Progenitor cell of endocrine pancreas (in vitro differentiated cells): ENCODE measurements around the gene CLBA1. TPM values are rescaled to one million over a fixed set of nuclear protein-coding genes. Genes with fewer than 3 reads are reported as not detected.
A peak's percentile ranks its signal among the peaks of the same experiment; 100 is the strongest.

ENCODE experiments used
- DNase-seq: peaks from one replicate; pipeline ENCODE4 v3.0.0; 2021; ENCODE audit warnings: low spot score; ENCODE audit not compliant: unreplicated experiment
- H3K27ac Mint-ChIP-seq: 2 replicates; pipeline ENCODE4 v1.8.0; 2021; ENCODE audit warnings: mild to moderate bottlenecking, moderate library complexity, mixed read lengths
- H3K27me3 Mint-ChIP-seq: 2 replicates; pipeline ENCODE4 v1.8.0; 2021; ENCODE audit warnings: mixed read lengths
- H3K36me3 Mint-ChIP-seq: 2 replicates; pipeline ENCODE4 v1.8.0; 2022; ENCODE audit warnings: mixed read lengths; ENCODE audit not compliant: insufficient read depth
- H3K4me1 Mint-ChIP-seq: 2 replicates; pipeline ENCODE4 v1.8.0; 2021; ENCODE audit warnings: low read depth, mixed read lengths
- H3K4me3 Mint-ChIP-seq: 2 replicates; pipeline ENCODE4 v1.8.0; 2021; ENCODE audit warnings: low read depth, mild to moderate bottlenecking, moderate library complexity, mixed read lengths
- H3K9me3 Mint-ChIP-seq: 2 replicates; pipeline ENCODE4 v1.8.0; 2021; ENCODE audit warnings: low read depth, mixed read lengths
- CTCF ChIP-seq: fragments of 200-600 bp; sonication (generic); IDR thresholded peaks from one replicate; pipeline ENCODE4 v1.5.0; 2021; ENCODE audit warnings: antibody characterized with exemption, mild to moderate bottlenecking; ENCODE audit not compliant: unreplicated experiment
- total RNA-seq: library from RNA; stranded (reverse); gene quantifications from 2 replicates; pipeline ENCODE4 v1.2.1, GENCODE V29; 2021

CLBA1 gene
- total RNA-seq, 1 donor from 2014 or later, result 20.8 TPM

- no peak for DNase-seq
- H3K4me3 Mint-ChIP-seq, result no peak overlapping the region
- TF ChIP-seq CTCF, result no peak
- H3K27ac Mint-ChIP-seq, result peak overlapping the region; percentile 82
- no peaks in the 10 kb centered on the region for H3K9me3 Mint-ChIP-seq
- peaks cover 6% of the 10 kb centered on the region for H3K4me1 Mint-ChIP-seq
- H3K36me3 Mint-ChIP-seq, result peaks cover 2% of the 10 kb centered on the region
- H3K27me3 Mint-ChIP-seq, result no peaks in the 10 kb centered on the region
Measured at GRCh38 chr14:105011312-105011990, 25.9 kb downstream of the CLBA1 start.

DNA sequence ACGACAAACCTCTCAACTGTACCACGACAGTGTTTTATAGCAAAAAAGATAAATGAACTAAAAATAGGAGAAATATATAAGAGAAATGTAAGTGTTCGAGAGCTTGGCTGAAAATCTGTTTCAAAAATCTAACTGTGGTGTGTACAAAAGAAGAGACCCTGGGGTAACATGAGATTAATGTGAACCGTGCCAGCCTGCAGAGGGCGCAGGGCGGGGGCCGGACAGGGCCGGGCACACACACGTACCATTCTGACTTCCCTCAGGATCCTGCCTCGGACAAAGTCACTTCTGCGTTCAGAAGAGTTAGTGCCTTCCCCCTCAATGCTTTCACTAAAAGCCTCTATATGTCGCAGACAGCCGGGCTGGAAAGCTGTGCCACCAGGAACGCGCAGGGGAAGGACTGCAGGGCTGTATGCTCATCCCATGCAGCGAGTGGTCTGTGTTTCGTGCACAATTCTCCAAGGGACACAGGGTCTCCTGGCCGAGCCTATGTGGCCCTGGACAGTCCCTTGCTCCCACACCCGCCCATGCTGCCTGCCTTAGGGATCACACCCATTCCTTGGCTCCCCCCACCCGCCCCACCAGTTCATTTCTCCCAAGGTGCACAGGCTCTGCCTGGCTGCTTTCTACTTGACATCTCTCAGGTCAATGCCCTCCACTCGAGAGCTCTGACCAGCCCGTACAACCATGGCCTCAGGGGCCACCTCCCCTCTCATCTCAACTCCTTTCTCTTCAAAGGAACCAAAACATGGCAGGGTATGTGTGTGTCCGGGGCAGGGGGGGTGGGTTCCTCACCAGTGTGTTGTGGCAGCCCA, 26.8 kb downstream of the CLBA1 start:
- H3K4me1 Mint-ChIP-seq, result peaks cover 9% of the 10 kb centered on the region
- H3K36me3 Mint-ChIP-seq, result peaks cover 2% of the 10 kb centered on the region
- no peak for DNase-seq
- no peak overlapping the region for H3K4me3 Mint-ChIP-seq
- no peaks in the 10 kb centered on the region for H3K27me3 Mint-ChIP-seq
- no peaks in the 10 kb centered on the region for H3K9me3 Mint-ChIP-seq
- no peak for TF ChIP-seq CTCF
- peak overlapping the region; percentile 82 for H3K27ac Mint-ChIP-seq

DNA sequence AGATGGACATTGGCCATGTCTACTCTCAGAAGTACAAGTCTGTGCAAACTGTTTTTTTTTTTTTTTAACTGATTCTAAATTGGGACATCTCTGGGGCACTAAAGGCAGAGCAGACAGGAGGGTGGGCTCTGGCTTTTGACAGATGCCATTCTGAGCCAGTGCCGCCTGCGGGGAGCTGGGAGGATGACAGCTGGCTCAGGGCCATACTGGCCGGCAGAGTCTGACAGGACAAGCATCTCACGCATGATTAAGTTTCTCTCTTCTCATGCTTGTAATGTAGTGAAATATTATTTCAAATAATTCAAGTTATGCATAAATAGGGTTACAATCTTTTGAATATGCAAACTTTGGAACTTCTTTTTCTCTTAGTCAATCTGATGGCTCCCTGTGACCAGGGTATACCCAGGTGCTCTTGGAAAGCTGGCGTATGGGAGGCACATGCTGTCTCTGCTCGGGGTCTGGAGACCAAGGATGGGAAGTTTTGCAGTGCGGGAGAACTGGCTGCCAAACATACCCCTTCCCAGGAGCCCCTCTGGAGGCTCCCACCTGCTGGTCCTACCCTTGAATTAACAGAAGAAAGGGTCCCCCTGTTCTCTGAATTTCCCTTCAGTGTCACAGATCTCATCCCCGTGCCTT, 27.7 kb downstream of the CLBA1 start:
- Mint-ChIP-seq H3K27me3 (no peaks in the 10 kb centered on the region), H3K27ac (peak overlapping the region; percentile 22), H3K36me3 (peaks cover 2% of the 10 kb centered on the region), H3K4me1 (peaks cover 14% of the 10 kb centered on the region), H3K9me3 (no peaks in the 10 kb centered on the region), H3K4me3 (no peak overlapping the region)
- TF ChIP-seq CTCF, result no peak
- no peak for DNase-seq

DNA sequence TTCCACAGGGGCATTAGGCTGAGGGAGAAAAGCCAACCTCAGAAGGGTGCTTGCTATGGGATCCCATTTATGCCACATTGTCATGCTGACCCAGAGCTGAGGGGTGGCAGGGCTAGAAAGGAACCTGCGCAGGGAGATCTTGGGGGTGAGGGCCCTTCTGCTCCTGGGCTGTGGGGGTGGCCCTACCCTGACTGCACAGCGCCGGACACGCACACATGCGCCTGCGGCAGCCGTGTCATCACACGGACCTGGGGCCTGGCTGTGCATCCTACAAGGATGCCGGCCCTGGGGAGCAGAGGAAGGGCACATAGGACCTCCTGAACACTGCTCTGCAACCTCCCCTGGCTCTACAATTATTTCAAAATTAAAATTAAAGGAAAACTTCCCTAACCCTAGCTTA, 28.4 kb downstream of the CLBA1 start:
- H3K27ac Mint-ChIP-seq, result peak overlapping the region; percentile 22
- TF ChIP-seq CTCF, result no peak
- DNase-seq, result no peak
- no peaks in the 10 kb centered on the region for H3K27me3 Mint-ChIP-seq
- peaks cover 2% of the 10 kb centered on the region for H3K36me3 Mint-ChIP-seq
- no peak overlapping the region for H3K4me3 Mint-ChIP-seq
- no peaks in the 10 kb centered on the region for H3K9me3 Mint-ChIP-seq
- peaks cover 17% of the 10 kb centered on the region for H3K4me1 Mint-ChIP-seq

DNA sequence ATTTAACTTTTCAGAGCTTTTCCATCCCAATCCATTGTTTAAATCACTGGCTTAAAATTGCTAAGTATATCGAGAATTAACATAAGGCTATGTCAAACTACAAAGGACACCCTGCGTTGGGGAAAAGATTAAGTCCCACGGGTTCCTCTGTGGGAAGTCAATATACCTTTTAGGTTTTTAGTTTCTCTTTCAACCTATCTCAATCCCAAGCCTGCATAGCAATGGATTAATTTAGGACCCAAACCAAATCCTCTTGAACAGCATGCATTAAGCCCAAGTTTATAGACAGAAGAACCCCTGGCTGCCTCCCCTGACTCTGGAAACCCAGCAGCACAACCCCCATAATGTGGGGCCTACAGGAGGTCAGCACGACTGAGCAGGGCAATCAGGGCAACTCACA, 29.0 kb downstream of the CLBA1 start:
- Mint-ChIP-seq H3K36me3 (peaks cover 2% of the 10 kb centered on the region), H3K27ac (peak overlapping the region; percentile 49), H3K27me3 (no peaks in the 10 kb centered on the region), H3K4me1 (peaks cover 22% of the 10 kb centered on the region), H3K4me3 (no peak overlapping the region), H3K9me3 (no peaks in the 10 kb centered on the region)
- no peak for TF ChIP-seq CTCF
- DNase-seq, result no peak
